GM21786 (cell line): ENCODE results near the gene NFASC.

Experiments used
- ATAC-seq: cut with Tn5 transposase; IDR thresholded peaks from one replicate; pipeline ENCODE4 v1.9.1; 2021; ENCODE audit not compliant: unreplicated experiment

The NFASC gene

DNA sequence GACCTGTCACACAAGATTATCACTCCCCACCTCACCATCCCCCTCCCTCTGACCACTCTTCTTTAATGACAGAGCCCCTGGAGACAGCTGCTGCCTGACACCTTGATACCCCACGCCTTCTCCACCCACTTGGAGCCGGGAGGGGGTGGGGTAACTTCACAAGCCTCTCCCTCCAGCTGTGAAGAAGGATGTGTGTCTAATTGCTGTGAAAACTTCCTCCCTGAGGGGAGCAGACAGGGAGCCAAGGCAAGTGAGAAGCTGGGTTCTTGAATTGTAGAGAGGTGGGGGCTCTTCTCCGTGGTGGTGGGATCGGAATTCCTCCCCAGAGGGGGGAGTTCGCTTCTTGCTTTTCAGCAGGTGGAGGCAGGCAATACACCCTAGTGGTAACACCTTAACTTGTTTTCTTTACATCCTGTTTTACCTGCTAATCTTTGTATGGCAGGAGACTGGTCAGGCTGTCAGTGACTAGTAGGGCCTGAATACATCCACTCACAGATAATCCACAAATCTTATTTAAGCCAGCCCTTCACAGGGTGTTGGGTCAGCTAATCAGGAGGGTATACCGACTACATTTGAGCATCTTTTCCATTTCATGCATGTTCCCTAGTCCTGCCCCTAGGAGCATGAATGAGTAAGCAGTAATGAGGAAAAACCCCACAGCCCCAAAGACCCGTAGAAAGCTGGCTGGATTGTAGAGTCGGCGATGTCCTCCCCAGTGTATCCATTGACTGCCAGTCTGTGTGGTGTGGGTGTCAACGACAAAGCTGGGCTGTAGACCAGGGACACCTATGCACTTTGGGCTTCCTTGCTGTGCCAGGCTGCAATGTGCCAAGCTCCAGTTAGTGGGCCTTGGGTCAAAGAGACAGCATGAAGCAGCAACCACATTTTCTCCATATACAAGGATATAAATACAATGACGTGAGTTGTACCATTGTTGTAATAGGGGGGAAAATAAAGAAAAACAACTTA lies 57.3 kb downstream of the NFASC start:
- no peak for ATAC-seq

DNA sequence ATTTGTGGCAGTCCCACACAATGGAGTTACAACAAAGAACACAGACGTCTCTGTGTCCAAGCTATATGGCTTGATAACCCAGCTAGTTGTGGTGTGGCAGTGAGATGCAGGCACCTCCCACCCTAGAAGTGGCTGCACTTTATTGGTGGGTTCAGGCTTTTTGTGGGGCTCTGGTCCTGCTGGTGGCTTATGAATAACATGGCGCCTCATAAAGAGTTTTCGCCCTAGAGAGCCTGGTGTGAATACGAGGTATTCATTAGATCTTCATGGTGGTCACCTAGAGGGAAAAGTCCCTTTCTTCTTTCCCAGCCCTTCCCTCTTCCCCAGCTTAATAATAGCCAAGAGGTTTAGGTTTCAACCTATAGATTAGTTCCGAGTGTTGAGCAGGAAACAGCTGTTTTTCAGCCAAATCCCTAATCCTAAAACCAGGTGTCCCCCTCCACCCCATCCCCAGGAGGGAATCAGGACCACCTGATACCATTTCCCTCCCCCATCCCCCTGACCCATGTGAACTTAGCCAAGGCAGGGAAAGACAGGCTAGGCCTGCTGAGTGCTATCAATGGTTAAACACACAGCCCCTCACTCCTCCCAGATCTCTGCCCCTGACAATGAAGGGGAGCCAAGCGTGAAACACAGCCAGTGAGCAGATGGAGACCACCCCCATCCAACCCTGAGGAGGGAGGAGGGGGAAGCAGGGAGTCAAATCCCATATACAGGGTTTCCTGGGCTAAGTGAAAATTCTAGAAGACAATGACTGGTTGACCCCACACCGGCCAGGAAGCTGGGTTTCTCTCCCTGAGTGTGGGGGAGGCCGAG lies 58.2 kb downstream of the NFASC start:
- no peak for ATAC-seq

DNA sequence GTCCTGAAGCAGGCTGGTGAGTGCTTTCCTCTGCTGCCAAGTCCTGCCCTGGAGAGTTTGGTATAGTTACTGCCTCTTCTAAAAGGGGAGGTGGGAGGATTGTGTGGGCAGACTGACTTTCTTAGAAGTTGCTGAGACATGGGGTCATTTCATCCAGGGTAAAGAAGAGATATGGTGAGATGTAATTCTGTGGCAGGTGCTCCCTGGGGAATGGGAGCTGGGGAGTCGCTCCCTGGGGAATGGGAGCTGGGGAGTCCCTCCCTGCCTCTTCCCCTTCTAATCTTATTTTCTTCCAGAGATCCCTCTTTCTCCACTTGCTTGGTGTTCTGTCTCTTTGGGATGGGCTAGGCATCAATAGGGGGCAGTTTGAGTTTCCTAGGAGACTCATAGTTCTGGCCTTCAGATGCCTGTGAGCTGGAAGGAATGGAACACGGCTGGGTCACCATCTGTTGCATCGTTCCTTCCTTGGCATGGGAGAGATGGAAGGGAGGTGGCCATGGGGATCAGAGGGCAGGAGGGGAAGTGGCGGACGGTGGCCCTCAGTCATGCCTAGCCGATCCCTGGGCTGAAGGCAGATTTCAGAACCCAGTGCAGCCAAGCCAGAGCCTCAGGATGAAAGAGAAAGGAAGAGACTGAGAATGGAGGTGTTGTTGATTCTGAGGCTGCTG lies 59.0 kb downstream of the NFASC start:
- no peak for ATAC-seq

DNA sequence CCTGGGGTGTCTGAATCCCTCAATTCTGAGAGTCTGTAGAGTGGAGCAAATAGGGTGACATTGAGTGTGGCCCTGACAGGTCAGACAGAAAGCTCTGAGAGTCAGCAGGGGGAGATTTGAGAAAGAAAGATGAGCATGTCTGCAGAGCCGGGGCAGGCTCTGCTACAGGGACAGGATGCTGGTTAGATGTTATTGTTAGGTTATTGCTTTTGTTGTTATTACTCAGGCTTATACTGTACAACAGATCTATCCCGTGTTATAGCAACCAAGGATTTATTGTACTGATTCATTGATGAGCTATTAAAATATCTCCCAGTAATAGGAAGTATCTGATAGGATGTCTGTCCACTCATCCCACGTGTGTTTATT lies 59.5 kb downstream of the NFASC start:
- no peak for ATAC-seq

DNA sequence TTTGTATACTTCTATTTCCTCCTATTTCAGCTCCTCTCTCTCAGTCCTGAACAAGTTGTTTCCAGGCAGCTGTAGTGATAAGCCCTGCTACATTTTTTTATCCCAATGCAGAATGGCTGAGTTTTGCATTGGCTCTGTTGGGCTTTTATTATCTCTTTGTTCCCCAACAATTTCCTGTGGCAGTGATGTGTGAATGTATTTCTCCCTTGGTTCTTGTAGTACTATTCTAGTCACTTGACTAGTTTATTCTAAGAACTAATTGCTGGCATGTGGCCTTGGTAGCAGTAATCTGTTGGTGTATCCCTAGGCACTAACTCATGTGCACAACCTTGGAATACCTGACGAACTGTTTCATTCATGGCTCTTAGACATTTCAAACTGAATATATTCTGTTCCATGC lies 60.7 kb downstream of the NFASC start:
- ATAC-seq, result no peak

DNA sequence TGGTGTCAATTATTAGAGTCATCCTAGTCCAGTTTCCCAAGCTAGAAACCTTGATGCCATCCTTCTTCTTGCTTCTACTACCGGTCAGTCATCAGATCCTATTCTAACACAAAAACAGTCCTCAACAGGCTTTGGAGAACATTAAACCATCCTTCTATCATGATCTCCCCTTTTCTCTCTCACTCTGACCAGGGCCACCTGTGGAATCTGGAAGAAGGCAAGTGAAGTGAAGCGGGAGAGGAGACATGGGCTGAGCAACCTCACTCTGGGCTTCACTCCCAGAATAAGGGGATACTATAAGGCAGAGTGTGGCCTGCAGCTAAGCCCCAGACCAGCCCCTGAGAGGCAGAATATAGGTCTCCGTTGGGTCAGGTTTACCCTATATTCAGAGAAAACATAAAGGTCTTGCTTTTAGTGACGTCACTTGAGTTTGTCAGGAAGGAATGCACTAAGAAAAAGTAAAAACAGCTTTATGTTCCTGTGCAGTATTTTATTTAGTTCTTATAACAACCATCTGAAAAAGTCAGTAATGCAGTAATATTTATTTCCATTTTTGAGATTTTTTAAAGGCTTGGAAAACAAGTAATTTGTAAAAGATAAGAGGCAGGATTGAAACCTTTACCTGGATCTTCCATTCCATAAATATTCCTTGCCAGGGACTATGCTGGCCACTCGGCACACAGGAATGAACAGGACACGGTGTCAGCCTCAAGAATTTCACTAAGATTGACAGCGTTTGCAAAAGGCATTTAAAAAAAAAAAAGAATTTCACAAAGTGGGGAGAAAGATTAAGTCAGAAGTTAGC lies 61.3 kb downstream of the NFASC start:
- no peak for ATAC-seq

DNA sequence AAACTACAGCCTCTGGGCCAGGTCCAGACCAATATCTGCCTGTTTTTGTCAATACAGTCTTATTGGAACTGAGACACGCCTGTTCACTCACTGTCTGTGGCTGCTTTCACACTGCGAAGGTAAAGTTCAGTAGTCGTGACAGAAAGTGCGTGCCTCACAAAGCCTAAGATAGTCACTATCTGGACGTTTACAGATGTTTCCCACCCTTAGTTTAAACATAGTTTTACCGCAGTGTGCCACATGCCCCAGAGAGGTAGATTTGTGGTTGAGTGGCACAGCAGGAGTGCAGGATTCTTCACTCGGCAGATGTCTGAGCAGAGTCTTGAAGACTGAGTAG lies 61.9 kb downstream of the NFASC start:
- no peak for ATAC-seq

DNA sequence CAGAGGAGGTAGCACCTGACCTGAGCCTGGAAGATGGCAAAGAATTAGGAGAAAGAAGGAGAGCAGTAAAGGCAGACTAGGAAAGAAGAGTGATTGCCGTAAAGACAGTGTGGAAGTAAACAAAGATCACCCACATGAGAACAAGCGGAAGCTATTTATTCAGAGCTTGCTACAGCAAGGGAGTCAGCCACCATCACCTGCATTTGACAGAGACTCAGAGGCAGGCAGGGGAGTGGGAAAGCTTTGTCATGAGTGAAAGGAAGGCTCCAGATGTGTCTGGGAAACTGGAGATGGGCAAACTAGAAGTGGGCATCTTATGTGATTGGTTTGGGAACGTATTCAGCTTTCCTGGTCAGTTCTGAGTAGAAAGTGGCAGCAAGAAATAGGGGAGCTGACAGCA lies 64.5 kb downstream of the NFASC start:
- no peak for ATAC-seq

DNA sequence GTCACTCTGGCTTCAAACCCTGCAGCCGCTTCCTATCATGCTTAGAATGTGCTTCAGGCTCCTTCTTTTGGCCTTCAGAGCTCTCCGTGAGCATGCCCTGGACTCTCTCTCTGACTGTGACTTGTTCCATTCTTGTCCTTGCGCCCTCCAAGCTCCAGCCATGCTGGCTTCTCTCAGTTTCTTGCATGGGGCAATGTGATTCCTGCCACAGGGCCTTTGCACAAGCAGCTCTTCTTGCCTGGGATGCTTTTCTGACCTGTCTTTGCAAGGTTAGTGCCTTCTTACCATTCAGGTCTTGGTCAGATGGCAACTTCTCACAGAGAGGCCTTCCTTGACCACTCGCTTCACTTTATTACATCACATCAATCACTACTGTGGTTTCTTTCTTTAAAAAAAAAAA lies 66.1 kb downstream of the NFASC start:
- ATAC-seq, result no peak

DNA sequence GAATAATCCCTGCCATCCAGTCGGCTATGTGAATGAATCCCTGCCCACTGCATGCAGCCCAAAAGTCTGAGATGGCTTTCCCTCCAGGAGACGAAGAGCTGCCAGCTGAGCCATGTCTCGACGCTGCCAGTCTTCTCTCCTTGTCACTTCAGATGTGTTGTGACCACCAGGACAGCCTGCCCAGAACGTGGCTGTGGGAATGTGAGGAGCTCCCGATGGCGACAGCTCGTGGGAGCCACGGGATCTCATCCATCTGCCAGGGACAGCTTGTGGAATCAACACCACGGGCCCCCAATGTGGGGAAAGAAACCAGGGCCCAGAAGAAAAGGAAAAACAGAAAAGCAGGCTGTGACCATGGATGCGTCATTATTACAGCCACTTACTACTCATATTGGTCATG lies 67.2 kb downstream of the NFASC start:
- no peak for ATAC-seq

DNA sequence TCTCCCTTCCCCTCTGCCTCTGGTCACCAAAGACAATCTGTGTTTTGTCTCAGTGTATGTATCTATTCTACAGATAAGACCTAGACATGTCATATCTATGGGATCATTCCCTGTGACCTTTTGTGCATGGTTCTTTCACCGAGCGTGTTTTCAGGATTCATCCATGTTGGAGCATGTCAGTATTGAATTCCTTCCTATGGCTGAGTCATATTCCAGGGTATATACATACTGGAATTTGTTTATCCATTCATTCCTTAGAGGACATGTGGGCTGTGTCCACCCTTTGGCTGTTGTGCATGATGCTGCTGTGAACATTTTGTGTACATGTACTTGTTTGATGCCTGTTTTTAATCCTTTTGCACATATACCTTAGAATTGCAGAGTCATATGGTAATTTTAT lies 69.9 kb downstream of the NFASC start:
- ATAC-seq, result no peak

DNA sequence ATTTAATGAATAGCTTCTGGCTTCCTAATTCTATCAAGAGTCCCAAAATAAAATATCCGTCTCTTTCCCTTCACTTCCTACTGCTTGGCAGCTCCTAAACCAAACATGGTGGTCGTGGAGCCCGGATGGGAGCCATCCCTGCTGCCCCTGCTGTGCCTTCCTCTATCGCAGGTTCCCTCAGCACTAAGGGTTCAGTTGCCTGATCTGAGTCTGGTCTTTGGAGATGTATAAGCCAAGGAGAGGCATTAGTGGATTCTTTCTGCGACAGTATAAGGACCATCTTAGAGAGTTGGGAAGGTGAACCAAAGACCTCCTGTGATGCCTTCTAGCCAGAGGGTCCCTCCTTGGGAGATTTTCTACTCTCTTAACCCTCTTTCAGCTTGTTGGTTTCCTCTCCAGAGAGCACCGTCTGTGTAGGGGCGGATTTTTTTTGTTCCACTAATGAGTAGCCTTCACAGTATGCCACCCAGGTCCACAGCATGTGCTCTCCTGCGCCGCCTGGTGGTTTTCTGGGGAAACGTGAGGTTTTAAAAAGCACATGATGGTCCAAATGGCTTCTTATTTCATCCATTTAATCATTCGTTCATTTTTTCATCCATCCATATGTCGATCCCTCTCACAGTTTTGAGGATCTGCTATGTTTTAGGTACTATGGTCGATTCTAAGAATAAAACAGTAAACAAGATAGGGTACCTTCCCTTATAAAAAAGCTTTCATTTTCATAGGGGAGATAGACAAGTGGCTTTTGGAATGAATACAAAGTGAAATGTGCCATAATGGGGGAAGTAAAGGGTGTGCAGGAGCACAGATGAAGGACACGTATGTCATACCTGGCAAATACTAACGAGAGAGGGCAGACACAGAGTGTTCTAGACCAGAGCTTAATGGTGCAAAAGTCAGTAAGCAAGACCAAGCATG lies 71.0 kb downstream of the NFASC start:
- no peak for ATAC-seq

DNA sequence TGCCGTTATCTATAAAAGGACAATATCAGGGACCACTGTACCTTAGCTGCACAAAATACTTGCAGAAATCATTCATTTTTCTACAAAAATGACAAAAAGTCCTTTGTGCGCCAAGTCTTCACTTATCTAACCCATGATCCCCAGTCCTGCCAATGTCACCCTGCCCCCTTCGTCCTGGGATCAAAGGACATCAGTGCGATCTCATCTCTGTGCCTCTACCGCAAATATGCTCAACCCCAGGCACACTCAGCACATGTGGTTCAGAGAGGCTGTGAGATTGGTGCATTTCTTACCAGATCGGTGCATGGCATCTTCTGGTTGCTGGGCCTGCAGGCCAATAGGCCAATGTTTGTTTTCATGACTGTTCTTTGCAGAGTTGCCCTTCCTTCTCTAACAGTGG lies 72.8 kb downstream of the NFASC start:
- ATAC-seq, result no peak

DNA sequence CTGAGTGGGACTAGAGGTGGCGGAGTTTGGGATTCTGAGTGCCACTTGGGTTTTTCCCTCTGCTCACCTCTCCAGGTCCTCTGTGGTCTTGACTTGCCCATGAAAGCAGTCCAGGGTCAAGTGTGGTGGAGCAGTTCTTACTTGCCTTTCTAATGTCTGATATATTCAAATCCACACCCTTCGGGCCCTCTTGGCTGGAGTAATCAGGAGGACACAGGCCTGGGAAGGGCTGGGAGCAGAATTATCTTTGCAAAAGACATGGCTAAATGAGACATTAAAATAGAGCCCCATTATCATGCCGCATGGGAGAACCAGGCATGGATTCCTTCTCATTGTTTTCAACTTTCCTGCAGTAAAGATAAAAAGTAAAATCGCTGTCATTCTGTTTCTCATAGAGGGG lies 74.0 kb downstream of the NFASC start:
- ATAC-seq, result no peak

DNA sequence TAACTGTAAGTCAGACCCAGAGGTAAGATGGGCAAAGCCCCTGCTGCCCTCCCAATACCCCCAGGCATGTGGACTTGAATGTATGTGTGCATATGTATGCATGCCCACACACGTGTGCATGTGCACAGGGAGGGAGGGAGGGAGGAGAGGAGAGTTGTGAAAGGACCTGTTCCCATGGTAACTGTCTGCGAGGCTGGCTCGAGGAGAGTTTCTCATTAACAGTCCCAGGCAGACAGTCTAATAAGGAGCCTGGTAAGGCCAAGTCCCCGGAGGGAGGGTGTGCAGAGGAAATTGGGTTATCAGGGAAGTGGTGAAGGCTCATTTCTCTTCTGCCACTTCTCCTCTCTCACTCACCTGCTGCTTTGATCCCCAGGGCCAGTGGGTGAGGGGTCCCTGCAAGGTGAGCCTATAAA lies 74.9 kb downstream of the NFASC start:
- ATAC-seq, result no peak

DNA sequence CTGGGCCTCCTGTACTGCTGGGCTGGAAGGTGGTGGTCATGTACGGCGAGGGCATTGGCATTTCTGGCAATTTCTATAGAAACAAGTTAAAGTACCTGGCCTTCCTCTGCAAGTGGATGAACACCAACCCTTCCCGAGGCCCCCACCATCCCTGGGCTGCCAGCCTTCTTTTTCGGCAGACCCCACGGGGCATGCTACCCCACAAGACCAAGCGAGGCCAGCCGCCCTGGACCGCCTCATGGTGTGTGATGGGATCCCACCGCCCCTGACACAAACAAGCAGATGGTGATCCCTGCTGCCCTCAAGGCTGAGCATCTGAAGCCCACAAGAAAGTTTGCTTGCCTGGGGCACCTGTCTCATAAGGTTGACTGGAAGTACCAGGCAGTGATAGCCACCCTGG lies 76.0 kb downstream of the NFASC start:
- ATAC-seq, result no peak

DNA sequence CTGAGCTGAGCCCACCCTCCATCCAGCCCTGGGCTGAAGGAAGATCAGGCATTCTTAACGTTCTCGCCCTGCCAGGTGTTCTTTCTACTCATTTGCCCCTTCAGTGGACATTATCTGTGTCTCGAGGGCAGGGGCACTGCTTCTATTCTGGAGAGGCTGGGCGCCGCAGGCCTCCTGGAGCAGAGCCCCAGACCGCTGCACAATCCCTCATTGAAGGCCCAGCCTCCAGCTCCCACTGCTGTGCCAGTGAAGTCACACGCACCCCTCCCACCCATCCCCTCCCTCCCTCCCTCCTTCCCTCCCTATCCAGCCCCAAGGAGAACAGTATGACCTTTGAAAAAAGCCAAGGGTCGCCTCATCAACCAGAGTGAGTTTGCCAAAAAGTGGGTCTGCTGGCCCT lies 76.7 kb downstream of the NFASC start:
- ATAC-seq, result no peak

DNA sequence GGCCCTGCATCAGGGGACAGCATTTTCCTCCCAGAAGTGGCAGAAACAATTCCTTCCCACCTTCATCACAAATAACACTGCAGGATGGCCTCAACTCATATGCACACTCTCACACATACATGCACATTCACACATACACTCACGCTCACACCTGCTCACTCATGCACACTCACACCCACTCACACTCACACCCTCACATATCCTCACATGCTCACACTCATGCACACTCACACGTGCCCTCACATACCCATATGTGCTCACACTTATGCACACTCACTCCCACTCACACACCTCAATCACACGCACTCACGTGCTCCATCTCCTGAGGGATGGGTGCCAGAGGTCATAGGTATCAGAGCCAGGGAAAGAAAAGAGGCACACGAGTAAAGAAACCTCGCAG lies 77.1 kb downstream of the NFASC start:
- ATAC-seq, result no peak

DNA sequence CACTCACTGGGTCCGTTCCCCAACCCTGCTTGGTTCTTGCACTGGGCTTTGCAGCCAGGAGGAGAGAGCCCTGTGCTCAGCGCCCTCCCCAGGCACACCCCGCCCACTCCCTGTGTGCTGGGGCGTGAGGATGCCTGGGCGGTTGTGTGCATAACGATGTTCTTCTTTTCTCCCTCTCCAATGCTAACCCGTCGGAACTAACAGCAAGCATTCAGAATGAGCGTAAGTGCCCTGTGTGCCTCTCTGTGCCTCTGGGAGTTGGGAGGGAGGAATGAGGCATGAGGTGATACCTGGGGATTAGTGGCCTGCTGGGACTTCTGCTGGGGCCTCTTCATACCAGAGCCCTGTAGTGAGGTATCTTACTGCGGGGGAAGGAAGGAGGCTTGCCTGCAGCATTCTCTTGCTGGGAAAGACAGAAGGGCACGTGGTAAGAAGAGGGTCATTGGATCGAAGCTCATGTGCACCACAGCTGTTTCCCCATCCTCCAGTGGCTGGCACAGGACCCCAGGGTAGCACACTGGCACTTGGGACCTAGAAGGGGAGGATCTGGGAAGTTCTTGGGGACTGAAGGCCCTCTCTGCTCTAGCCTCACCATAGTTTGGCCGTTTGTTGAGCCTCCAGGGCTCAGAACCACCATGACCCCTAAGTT lies 79.8 kb downstream of the NFASC start:
- ATAC-seq, result no peak
